ENCODE results near the gene DRD2. TPM values are rescaled to one million over a fixed set of nuclear protein-coding genes. Genes with fewer than 3 reads are reported as not detected.

Gene DRD2
- total and polyA plus RNA-seq, 2 of the 13 experiments (the other 11 are each of a cell fraction or from before 2014, with no cell fraction given): not detected

DNA sequence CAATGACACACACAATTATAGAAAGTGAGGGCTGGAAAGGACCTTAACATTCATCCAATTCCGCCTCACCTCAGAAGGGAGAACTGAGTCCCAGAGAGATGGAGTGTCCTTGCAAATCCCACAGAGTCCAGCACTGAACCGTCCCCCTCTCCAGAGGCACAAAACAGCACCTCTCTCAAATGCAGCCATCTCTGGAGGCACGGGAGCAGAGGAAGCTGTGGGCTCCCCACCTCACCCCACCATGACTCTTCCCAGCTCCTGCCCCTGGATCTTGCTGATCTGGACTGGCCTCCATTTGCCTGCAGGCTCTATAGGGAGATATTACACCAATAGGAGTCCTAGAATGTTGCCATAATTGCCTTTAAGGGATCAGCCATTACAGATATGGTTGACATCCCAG lies 1.4 kb upstream of the DRD2 start:
- H3K4me2 ChIP-seq (ENCODE audit: low read depth, low read length): no peak overlapping the region
- no TSS peak for BruUV-seq (replicated peaks)
- FAIRE-seq (no peak), ATAC-seq (no peak), DNase-seq (ENCODE audit: low spot score) (no peak)
- H4K20me1 ChIP-seq (ENCODE audit: insufficient read depth, low read length): no peaks in the 10 kb centered on the region
- no peak overlapping the region for H3K27ac ChIP-seq (ENCODE audit: extremely low read length, insufficient read depth, low read length)
- 20% methylated on average over 1 of the region's 3 CpGs for WGBS (ENCODE audit: low lambda C conversion rate)
- in situ Hi-C loops (cut with HindIII; ENCODE audit: extremely low pct_ligation_motif_present, low pct_unique_long_range_greater_than_20kb) (no loop called here), intact Hi-C loops (cut with micrococcal nuclease; ENCODE audit: unreplicated experiment) (no loop called here)
- no peaks in the 10 kb centered on the region for H3K4me1 ChIP-seq (ENCODE audit: insufficient read depth, low read length)
- H2AFZ ChIP-seq (ENCODE audit: low read length): no peak overlapping the region
- ChIA-PET POLR2A (no interaction called here), CTCF (ENCODE audit: low intra/inter-chr PET ratio, low total read pairs) (no interaction called here)
- no peak for TF ChIP-seq HCFC1 (IDR thresholded peaks at IDR 0.05; ENCODE audit: low read depth, low read length)
- no peak for TF ChIP-seq ZNF362 (CRISPR knock-in tag; IDR thresholded peaks at IDR 0.05; ENCODE audit: borderline replicate concordance)
- TF ChIP-seq, protein P1, sequence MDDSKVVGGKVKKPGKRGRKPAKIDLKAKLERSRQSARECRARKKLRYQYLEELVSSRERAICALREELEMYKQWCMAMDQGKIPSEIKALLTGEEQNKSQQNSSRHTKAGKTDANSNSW (CRISPR knock-in tag; IDR thresholded peaks at IDR 0.05; ENCODE audit: borderline replicate concordance): no peak
- TF ChIP-seq ZNF891 (CRISPR knock-in tag; IDR thresholded peaks at IDR 0.05): no peak
- TF ChIP-seq SRSF1 (optimal IDR thresholded peaks at IDR 0.05; ENCODE audit: low read depth, low read length): no peak
- no peak for TF ChIP-seq ATF2 (CRISPR knock-in tag; IDR thresholded peaks at IDR 0.05)
- TF ChIP-seq, protein P2, sequence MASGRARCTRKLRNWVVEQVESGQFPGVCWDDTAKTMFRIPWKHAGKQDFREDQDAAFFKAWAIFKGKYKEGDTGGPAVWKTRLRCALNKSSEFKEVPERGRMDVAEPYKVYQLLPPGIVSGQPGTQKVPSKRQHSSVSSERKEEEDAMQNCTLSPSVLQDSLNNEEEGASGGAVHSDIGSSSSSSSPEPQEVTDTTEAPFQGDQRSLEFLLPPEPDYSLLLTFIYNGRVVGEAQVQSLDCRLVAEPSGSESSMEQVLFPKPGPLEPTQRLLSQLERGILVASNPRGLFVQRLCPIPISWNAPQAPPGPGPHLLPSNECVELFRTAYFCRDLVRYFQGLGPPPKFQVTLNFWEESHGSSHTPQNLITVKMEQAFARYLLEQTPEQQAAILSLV (CRISPR knock-in tag; IDR thresholded peaks at IDR 0.05; ENCODE audit: borderline replicate concordance): no peak
- no peak for TF ChIP-seq SMC3 (IDR thresholded peaks at IDR 0.05; ENCODE audit: low read length)
- no peak for TF ChIP-seq BRF2 (CRISPR knock-in tag; IDR thresholded peaks at IDR 0.05)
- TF ChIP-seq IRX3 (CRISPR knock-in tag; IDR thresholded peaks at IDR 0.05; ENCODE audit: borderline replicate concordance, low read depth): no peak
- TF ChIP-seq HOMEZ (CRISPR knock-in tag; IDR thresholded peaks at IDR 0.05; ENCODE audit: low read depth): no peak
- no peak for TF ChIP-seq CREB1 (IDR thresholded peaks at IDR 0.05)
- no peak for TF ChIP-seq CREB1 (CRISPR knock-in tag; IDR thresholded peaks at IDR 0.05)
- TF ChIP-seq ZNF337 (CRISPR knock-in tag; IDR thresholded peaks at IDR 0.05; ENCODE audit: borderline replicate concordance, low read depth): no peak
- peaks cover 2 to 38% of the 10 kb centered on the region in 2 experiments for H3K27me3 ChIP-seq (ENCODE audit: control insufficient read depth in 1 of 2, insufficient read depth in 2 of 2, low read length in 2 of 2)
- H3K79me2 ChIP-seq (ENCODE audit: insufficient read depth, low read length): no peaks in the 10 kb centered on the region
- H3K9me3 ChIP-seq (ENCODE audit: low read length): no peaks in the 10 kb centered on the region
- no peak overlapping the region for H3K9ac ChIP-seq (ENCODE audit: insufficient read depth, low read depth, low read length)
- H3K4me3 ChIP-seq (replicated peaks in 1 of 3; ENCODE audit: insufficient read depth in 1 of 3, low read depth in 2 of 3, low read length in 3 of 3): no peak overlapping the region
- H3K36me3 ChIP-seq (replicated peaks in 1 of 2; ENCODE audit: control insufficient read depth in 1 of 2, insufficient read depth in 2 of 2, low read length in 2 of 2): no peaks in the 10 kb centered on the region
